ENCODE measurements around the gene SMYD3. TPM values are rescaled to one million over a fixed set of nuclear protein-coding genes. Genes with fewer than 3 reads are reported as not detected.

SMYD3 gene
- total and polyA plus RNA-seq, 9 of the 15 experiments (the other 6 are each of a cell fraction or from before 2014, with no cell fraction given) = 128 to 440 (median 197) TPM

DNA sequence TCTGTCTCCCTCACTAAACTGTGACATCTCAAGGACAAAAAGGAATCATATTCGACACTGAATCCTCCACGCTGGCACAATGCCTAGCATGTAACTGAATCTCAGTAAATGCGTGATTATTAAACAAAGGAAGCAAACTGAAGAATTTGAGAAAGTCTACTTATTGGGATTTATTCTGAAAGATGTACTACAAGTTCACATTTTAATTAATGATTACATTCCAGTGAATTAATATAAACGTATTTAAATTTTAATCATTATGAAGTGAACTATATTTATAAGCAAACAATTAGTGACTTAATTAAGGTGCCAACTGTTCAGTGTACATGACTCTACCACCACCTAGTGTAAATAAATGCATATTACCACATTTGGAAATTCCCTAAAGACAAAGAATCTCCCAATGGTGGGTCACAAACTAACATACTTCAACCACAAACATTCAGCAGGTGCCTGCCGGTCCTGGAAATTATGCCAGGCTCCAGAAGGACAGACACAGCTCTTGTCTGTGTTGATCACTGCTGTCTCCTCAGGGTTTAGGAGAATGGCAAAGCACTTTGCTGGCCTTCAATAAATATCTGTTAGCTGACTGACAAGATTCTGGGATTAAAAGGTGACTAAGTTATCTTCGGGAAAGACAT is 56.3 kb downstream of the SMYD3 start (continued):
- TF ChIP-seq FOXA3 (CRISPR knock-in tag; conservative IDR thresholded peaks at IDR 0.05 in 1 of 2, IDR thresholded peaks at IDR 0.05 in 1 of 2) (0 out of 4 replicates have a peak, but pooled peaks of 1 of the 2 experiments have one; percentile 5), DACH1 (IDR thresholded peaks at IDR 0.05; ENCODE audit: partially characterized antibody) (peak; percentile 90)
- TF ChIP-seq, protein P1, sequence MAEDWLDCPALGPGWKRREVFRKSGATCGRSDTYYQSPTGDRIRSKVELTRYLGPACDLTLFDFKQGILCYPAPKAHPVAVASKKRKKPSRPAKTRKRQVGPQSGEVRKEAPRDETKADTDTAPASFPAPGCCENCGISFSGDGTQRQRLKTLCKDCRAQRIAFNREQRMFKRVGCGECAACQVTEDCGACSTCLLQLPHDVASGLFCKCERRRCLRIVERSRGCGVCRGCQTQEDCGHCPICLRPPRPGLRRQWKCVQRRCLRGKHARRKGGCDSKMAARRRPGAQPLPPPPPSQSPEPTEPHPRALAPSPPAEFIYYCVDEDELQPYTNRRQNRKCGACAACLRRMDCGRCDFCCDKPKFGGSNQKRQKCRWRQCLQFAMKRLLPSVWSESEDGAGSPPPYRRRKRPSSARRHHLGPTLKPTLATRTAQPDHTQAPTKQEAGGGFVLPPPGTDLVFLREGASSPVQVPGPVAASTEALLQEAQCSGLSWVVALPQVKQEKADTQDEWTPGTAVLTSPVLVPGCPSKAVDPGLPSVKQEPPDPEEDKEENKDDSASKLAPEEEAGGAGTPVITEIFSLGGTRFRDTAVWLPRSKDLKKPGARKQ (CRISPR knock-in tag; IDR thresholded peaks at IDR 0.05) = peak; percentile 79; the same call in 1 of the 2 replicates
- TF ChIP-seq, protein P2, sequence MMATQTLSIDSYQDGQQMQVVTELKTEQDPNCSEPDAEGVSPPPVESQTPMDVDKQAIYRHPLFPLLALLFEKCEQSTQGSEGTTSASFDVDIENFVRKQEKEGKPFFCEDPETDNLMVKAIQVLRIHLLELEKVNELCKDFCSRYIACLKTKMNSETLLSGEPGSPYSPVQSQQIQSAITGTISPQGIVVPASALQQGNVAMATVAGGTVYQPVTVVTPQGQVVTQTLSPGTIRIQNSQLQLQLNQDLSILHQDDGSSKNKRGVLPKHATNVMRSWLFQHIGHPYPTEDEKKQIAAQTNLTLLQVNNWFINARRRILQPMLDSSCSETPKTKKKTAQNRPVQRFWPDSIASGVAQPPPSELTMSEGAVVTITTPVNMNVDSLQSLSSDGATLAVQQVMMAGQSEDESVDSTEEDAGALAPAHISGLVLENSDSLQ (IDR thresholded peaks at IDR 0.05) = no peak
- TF ChIP-seq, protein P3, sequence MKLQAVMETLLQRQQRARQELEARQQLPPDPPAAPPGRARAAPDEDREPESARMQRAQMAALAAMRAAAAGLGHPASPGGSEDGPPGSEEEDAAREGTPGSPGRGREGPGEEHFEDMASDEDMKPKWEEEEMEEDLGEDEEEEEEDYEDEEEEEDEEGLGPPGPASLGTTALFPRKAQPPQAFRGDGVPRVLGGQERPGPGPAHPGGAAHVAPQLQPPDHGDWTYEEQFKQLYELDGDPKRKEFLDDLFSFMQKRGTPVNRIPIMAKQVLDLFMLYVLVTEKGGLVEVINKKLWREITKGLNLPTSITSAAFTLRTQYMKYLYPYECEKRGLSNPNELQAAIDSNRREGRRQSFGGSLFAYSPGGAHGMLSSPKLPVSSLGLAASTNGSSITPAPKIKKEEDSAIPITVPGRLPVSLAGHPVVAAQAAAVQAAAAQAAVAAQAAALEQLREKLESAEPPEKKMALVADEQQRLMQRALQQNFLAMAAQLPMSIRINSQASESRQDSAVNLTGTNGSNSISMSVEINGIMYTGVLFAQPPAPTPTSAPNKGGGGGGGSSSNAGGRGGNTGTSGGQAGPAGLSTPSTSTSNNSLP (IDR thresholded peaks at IDR 0.05; ENCODE audit: borderline replicate concordance, low read depth, low read length) = peak; percentile 92

Measured in K562 (cell line).